SK-N-DZ (cell line): ENCODE measurements around the gene GCNT1.
A peak's percentile ranks its signal among the peaks of the same experiment; 100 is the strongest.
"Not testable (repeated sequence)": the region's sequence is repeated elsewhere in the genome, so short reads cannot be mapped to it uniquely, and the experiment has no call there.

Source experiments
- DNase-seq: peaks from one replicate; pipeline ENCODE4 v3.0.0-alpha.2; 2015; ENCODE audit warnings: low spot score

The GCNT1 gene

DNA sequence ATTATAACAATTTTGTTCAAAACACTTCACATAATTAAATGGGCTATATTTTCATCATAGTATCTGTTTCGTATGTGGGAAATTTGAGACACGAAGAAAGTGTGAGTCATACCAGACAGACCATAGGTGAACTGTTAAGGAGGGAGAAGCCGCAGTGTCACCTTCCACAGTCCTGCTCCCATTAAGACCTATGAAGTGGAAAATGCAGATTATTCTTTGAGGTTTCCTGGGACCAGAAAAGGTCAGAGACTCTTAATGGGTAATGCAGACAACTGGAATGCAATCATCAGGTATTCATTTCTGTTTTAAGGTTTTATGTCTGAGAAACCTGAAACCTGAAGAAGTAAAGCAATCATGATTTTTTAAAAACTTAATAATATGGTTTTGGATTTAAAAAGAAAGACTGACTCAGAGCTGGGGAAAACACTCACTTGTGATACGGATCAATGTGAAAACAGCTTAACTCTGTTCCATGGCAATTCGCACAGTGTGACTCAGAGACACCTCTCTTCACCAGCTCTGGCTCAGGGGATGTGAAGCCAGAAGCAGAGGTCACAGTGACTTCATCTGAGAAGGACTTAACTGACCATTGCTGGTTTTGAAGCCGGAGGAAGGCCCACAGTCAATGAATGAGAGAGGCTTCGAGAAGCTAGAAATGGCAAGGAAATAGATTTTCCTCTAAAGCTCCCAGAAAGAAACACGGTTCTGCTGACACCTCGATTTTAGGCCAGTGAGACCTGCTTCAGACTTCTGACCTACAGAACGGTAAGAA lies 17.2 kb upstream of the GCNT1 start:
- DNase-seq, result no peak

DNA sequence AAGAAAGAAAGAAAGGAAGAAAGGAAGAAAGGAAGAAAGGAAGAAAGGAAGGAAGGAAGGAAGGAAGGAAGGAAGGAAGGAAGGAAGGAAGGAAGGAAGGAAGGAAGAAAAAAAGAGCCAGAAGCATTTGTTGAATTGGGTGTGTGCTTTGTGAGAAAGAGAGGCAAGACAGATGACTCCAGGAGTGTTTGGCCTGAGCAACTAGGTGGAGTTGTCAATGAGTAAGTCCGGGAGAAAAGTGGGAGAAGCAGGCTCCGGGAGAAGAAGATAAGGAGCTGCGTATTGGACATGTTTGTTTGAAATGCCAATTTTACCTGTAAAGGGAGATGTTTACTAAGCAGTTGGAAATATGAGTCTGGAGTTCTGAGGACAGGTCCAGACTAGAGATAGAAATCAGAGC lies 15.1 kb upstream of the GCNT1 start:
- no peak for DNase-seq

GRCh38 chr9:76444322-76444929 lies 14.6 kb upstream of the GCNT1 start:
- peak; percentile 54 for DNase-seq

- DNase-seq, result no peak
These were observed 13.0 kb upstream of the GCNT1 start for GRCh38 chr9:76445976-76446375.

DNA sequence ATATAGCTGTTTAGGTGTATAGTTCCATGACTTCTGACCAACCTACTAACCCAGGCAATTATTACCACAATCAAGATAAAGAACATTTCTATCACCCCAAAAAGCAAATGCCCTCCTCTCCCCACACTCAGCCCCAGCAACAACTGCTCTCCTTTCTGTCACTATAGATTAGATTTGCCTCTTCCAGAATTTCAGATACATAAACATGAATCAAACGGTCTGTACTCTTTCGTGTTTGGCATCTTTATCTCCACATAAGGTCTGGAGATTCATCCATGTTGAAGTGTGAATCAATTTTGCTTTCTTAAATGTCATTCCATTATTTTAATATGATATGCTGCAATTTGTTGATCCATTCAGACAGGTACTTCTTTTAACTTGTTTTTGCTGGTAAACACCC lies 10.5 kb upstream of the GCNT1 start:
- DNase-seq, result no peak

DNA sequence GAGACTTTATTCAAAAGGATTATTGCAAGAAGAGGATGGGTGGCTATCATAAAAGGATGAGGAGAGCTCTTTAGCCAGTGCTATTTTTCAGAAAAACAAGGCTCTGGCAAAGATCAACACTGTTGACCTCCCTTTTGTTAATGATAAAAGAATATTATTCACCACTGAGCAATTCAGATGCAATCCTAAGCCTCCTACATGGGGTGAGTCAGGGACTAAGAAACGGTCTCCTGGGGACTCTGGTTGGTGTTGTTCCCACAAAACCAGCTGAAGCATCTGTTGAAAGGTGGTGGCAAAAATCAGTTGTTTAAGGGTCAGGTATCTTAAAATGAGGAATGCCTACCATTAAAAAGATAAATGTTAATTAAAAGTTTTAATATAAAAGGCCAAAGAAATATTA lies 7.7 kb upstream of the GCNT1 start:
- DNase-seq, result no peak

DNA sequence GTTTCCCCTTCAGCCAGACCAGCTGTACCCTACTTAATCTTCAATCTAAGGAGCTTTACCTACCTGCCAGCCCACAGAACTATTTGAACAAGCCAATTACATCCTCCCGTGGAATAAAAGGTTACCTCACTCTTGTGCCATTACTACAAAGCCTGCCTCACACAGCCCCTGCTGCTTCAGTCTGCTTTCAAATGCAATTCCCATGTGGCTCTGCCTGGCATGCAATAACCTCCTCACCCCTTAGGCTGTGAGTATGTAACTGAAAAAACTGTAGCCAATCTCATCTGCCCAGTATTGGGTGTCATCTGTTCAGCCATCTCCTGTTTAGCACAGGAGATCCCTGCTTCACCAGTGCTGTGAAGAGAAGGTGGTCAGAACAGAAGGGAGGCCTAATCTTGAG lies 6.1 kb upstream of the GCNT1 start:
- DNase-seq, result no peak

DNA sequence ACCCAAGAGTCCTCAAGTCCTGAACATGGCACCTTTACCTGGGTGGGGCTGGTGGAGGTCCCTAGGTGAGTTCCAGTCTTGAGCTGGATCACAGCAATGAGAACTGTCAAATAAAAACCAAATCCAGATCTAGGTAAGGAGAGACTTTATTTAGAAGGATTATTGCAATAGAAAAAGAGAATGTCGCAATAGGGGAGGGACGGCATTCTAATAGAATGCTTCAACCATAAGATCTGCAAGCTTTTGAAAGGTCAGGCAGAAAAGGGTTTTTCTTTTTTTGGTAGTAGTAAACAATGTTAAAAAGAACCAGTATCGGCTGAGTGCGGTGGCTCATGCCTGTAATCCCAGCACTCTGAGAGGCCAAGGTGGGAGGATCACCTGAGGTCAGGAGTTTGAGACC lies 5.2 kb upstream of the GCNT1 start:
- no peak for DNase-seq

- no peak for DNase-seq
These were observed 4.7 kb upstream of the GCNT1 start for GRCh38 chr9:76454311-76454710.

- DNase-seq, result peak; percentile 12
These were observed 2.6 kb upstream of the GCNT1 start for GRCh38 chr9:76456202-76456926.

GRCh38 chr9:76459694-76460635 lies 983 bp downstream of the GCNT1 start:
- DNase-seq, result peak; percentile 51

GRCh38 chr9:76462126-76462525 lies 3.1 kb downstream of the GCNT1 start:
- DNase-seq, result no peak

GRCh38 chr9:76463211-76463610 lies 4.2 kb downstream of the GCNT1 start:
- DNase-seq, result no peak

- no peak for DNase-seq
These were observed 5.7 kb downstream of the GCNT1 start for GRCh38 chr9:76464706-76465105.

DNA sequence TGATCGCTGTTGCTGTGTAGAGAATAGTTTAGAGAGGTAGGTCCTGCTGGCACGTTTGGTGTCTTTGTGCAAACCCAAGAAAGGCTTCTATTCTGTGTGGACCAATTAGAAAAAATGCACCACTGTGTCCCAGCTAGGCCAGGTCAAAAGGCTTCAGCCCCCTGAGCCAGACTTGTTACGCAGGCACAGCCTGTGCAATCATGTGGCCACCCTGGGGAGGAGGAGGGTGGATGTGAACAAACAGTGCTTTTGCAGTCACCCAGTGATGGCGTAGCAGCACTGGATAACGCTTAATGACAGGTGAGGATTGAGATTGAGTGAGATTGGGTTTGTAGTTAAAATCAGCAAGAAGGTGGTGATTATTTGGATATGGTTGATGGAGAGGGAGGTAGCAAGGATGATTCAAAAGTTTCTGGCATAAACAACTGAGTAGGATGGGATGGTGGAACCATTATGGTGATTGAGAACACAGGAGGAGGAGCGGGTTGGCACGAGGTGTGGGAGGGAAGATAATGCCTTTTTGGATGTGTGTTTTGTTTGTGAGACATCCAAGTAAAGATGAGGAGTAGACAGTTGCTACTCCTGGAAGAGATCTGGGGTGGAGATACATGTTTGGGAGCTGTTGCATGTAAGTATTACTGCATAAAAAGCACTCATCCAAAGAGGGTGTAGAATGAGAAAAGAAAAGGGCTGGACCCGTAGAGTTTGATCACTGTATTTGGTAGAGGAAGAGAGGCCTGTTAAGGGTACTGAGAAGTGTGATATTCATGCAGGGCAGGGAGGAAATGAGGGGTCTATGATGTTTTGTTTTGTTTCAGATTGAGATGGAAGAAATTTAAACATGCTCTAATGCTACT lies 6.7 kb downstream of the GCNT1 start:
- DNase-seq, result no peak

- DNase-seq, result no peak
These were observed 7.3 kb downstream of the GCNT1 start for GRCh38 chr9:76466299-76466605.

GRCh38 chr9:76474419-76474818 lies 15.4 kb downstream of the GCNT1 start:
- DNase-seq, result no peak

DNA sequence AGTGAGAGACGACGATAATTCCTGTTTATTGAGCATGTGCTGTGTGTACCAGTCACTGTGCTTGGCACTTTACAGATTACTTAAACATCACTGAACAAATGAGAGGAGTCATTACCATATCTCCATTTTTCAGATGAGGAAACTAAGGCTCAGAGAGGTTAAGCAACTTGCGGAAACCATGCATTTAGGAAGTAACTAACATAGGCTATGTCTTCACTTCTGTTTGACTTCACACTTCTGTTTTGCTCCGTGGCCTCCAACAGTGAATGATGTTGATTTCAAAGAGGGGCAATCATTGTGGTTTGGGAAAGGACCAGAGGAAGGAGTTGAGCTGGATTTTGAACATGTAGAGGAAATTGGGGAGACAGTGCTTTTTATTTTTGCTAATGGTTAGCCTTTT lies 16.7 kb downstream of the GCNT1 start:
- no peak for DNase-seq

- not testable (repeated sequence) for DNase-seq
These were observed 18.8 kb downstream of the GCNT1 start for GRCh38 chr9:76477818-76478217.

DNA sequence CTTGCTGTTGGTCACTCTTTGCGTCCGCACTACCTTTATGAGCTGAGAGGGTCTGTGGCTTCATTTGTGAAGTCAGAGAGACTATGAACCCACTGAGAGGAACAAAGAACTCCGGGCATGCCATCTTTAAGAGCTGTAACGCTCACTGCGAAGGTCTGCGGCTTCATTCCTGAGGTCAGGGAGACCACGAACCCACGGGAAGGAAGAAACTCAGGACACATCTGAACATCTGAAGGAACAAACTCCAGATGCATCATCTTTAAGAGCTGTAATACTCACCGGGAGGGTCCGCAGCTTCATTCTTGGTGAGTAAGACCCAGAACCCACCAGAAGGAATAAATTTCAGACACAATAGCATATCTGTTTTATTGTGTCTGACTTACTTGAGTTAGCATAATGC lies 19.2 kb downstream of the GCNT1 start:
- DNase-seq, result no peak

GRCh38 chr9:76479337-76479736 lies 20.4 kb downstream of the GCNT1 start:
- DNase-seq, result not testable (repeated sequence)
